K562 (cell line): ENCODE results near the gene HOXB1. TPM values are rescaled to one million over a fixed set of nuclear protein-coding genes. Genes with fewer than 3 reads are reported as not detected.
A peak's percentile ranks its signal among the peaks of the same experiment; 100 is the strongest.

Experiments used
- ATAC-seq: fragments of 200-7000 bp; cut with Tn5 transposase; 3 replicates; pipeline ENCODE4 v1.9.1; 2020; ENCODE audit warnings: moderate library complexity
- BruUV-seq: library from RNA; stranded (reverse); fragments of 400-500 nt; replicated peaks from 2 replicates; lab custom pipeline; 2021; lab: Mats Ljungman, UMichigan
- CTCF ChIA-PET: fragments of 300-600 bp; formaldehyde crosslinking; extraction: SDS; loops from one replicate; lab custom pipeline; 2021; ENCODE audit warnings: low intra/inter-chr PET ratio; lab: Yijun Ruan, JAX
- POLR2A ChIA-PET: fragments of 300-600, 350-650 bp; sonication (Branson Sonifier 250); formaldehyde crosslinking; extraction: SDS; loops from one replicate; lab custom pipeline; 2021; ENCODE audit warnings: antibody characterized with exemption, inconsistent platforms; lab: Yijun Ruan, JAX
- DNase-seq, 4 experiments: peaks; one replicate each; pipeline versions ENCODE4 v3.0.0 to v3.0.0-alpha.2; 2011 to 2018; ENCODE audit warnings: low spot score in 3 of 4, mixed read lengths in 3 of 4; ENCODE audit errors: extremely low read depth in 1 of 4
- FAIRE-seq: peaks from 2 replicates; lab custom pipeline; 2011; peaks lifted over from hg19 to GRCh38; lab: Jason Lieb, UNC
- H2AFZ ChIP-seq: 2 replicates; pipeline ENCODE4 v1.6.0; 2011; ENCODE audit warnings: low read depth, low read length, control low read depth, inconsistent platforms
- H3K27ac ChIP-seq: fragments of 200-600 bp; 3 replicates; pipeline ENCODE4 v1.8.0; 2011; ENCODE audit warnings: low read depth, mild to moderate bottlenecking, control low read depth, inconsistent platforms, low read length, moderate library complexity, mixed read lengths; ENCODE audit errors: extremely low read depth
- H3K27me3 ChIP-seq, 2 experiments: fragments of 300-600 bp in 1 of 2; 2 replicates in 1 of 2; 3 replicates in 1 of 2; pipeline versions ENCODE4 v1.6.0 to v1.8.0; 2011; ENCODE audit warnings: inconsistent platforms in 2 of 2, low read length in 2 of 2, mild to moderate bottlenecking in 1 of 2, mixed read lengths in 1 of 2, moderate library complexity in 1 of 2; ENCODE audit not compliant: control insufficient read depth in 2 of 2, insufficient read depth in 2 of 2
- H3K36me3 ChIP-seq: fragments of 300-600 bp; 3 replicates; pipeline ENCODE4 v1.8.0; 2011; ENCODE audit warnings: mild to moderate bottlenecking, low read length, inconsistent platforms; ENCODE audit not compliant: control insufficient read depth, insufficient read depth
- H3K4me1 ChIP-seq, 2 experiments: fragments of 200-600 bp in 1 of 2; replicated peaks in 1 of 2; 2 replicates in 1 of 2; 3 replicates in 1 of 2; pipeline versions ENCODE4 v1.5.1 to v1.8.0; 2011; ENCODE audit warnings: inconsistent platforms in 2 of 2, low read length in 2 of 2, mild to moderate bottlenecking in 1 of 2, mixed read lengths in 1 of 2, moderate library complexity in 1 of 2; ENCODE audit not compliant: control insufficient read depth in 2 of 2, insufficient read depth in 2 of 2
- H3K4me2 ChIP-seq: 2 replicates; pipeline ENCODE4 v1.6.1; 2011; ENCODE audit warnings: low read length, control low read depth, inconsistent platforms, mixed read lengths; ENCODE audit not compliant: insufficient read depth
- H3K4me3 ChIP-seq: fragments of 200-600 bp; sonication (generic), shearing (Covaris generic); 2 replicates; pipeline ENCODE4 v1.5.1; 2016; ENCODE audit warnings: control low read depth, inconsistent platforms
- H3K79me2 ChIP-seq: fragments of 200-600 bp; 3 replicates; pipeline ENCODE4 v1.8.0; 2011; ENCODE audit warnings: low read length, inconsistent platforms; ENCODE audit not compliant: control insufficient read depth, insufficient read depth
- H3K9ac ChIP-seq, 2 experiments: 2 replicates each; pipeline versions ENCODE4 v1.6.0 to v1.6.1; 2011; ENCODE audit warnings: low read depth in 2 of 2, low read length in 2 of 2, control low read depth in 1 of 2, inconsistent platforms in 1 of 2, mild to moderate bottlenecking in 1 of 2, mixed read lengths in 1 of 2; ENCODE audit not compliant: insufficient read depth in 1 of 2
- H3K9me1 ChIP-seq: one replicate; pipeline ENCODE4 v1.6.0; 2011; ENCODE audit warnings: inconsistent platforms, mild to moderate bottlenecking, low read length, moderate library complexity; ENCODE audit not compliant: control insufficient read depth, insufficient read depth
- H3K9me3 ChIP-seq: replicated peaks from 2 replicates; pipeline ENCODE4 v1.5.1; 2011; ENCODE audit warnings: low read depth, low read length, inconsistent platforms; ENCODE audit not compliant: control insufficient read depth, insufficient read depth
- H4K20me1 ChIP-seq: replicated peaks from 2 replicates; pipeline ENCODE4 v1.6.1; 2011; ENCODE audit warnings: low read length, inconsistent platforms, mixed read lengths; ENCODE audit not compliant: control insufficient read depth, insufficient read depth
- BRD4 ChIP-seq: fragments of 200-600 bp; sonication (generic); IDR thresholded peaks from 2 replicates; pipeline ENCODE4 v1.6.1; 2017; ENCODE audit warnings: inconsistent platforms
- CC2D1A ChIP-seq: fragments of 450-650 bp; IDR thresholded peaks from 2 replicates; pipeline ENCODE4 v1.6.1; 2017; ENCODE audit warnings: mild to moderate bottlenecking
- LARP7 ChIP-seq: fragments of 450-650 bp; IDR thresholded peaks from 2 replicates; pipeline ENCODE4 v1.6.1; 2016
- SETDB1 ChIP-seq: IDR thresholded peaks from one replicate; pipeline ENCODE4 v1.6.1; 2012; ENCODE audit warnings: low read length, control low read depth, inconsistent platforms
- WGBS: fragments of 100-300 bp; shearing (Covaris generic); methylation state at CpG from one replicate; pipeline ENCODE4 v1.1.6; 2016; ENCODE audit warnings: low coverage, mixed read lengths; ENCODE audit not compliant: insufficient coverage; ENCODE audit errors: missing lambda C conversion rate; 5-methylcytosine and 5-hydroxymethylcytosine counted together
- in situ Hi-C: fragments of 300-500 bp; cut with MboI; formaldehyde crosslinking; loops from 4 replicates; pipeline ENCODE4 v1.15.0; 2018; ENCODE audit warnings: inconsistent platforms, mixed read lengths
- intact Hi-C: fragments of 100-400 bp; cut with micrococcal nuclease; formaldehyde crosslinking; loops from 2 replicates; pipeline ENCODE4 v1.14.2; 2022
- polyA plus RNA-seq, 8 experiments: library from polyadenylated mRNA; depleted of rRNA in 4 of 8; stranded (reverse) in 5 of 8; unstranded in 3 of 8; fragments of >200 nt; fragmentation: Nextera tagmentation in 2 of 8; fragmentation: Illumina TruSeq in 1 of 8; extraction: Ambion mirVana in 2 of 8; extraction: Trizol in 1 of 8; gene quantifications; 2 replicates each; pipeline versions ENCODE4 v1.2.1 to v1.2.3, GENCODE V29; 2011 to 2014; ENCODE audit warnings: inconsistent platforms in 1 of 8, missing spikeins in 1 of 8
- total RNA-seq, 7 experiments: library from RNA; depleted of rRNA in 6 of 7; stranded (reverse); fragments of >200 nt in 6 of 7; fragmentation: Illumina TruSeq in 2 of 7; extraction: Trizol in 2 of 7; gene quantifications; 2 replicates each; pipeline versions ENCODE4 v1.2.1 to v1.2.3, GENCODE V29; 2011 to 2021; ENCODE audit warnings: low replicate concordance in 1 of 7
- TF ChIP-seq, protein P1 (sequence below): sonication (generic); formaldehyde crosslinking; IDR thresholded peaks from 2 replicates; pipeline ENCODE4 v1.8.1; 2023; ENCODE audit warnings: mild to moderate bottlenecking, missing genetic modification reagents

Gene HOXB1
- total and polyA plus RNA-seq, 9 of the 15 experiments (the other 6 are each of a cell fraction or from before 2014, with no cell fraction given) = 0.04 TPM; not detected in 8

DNA sequence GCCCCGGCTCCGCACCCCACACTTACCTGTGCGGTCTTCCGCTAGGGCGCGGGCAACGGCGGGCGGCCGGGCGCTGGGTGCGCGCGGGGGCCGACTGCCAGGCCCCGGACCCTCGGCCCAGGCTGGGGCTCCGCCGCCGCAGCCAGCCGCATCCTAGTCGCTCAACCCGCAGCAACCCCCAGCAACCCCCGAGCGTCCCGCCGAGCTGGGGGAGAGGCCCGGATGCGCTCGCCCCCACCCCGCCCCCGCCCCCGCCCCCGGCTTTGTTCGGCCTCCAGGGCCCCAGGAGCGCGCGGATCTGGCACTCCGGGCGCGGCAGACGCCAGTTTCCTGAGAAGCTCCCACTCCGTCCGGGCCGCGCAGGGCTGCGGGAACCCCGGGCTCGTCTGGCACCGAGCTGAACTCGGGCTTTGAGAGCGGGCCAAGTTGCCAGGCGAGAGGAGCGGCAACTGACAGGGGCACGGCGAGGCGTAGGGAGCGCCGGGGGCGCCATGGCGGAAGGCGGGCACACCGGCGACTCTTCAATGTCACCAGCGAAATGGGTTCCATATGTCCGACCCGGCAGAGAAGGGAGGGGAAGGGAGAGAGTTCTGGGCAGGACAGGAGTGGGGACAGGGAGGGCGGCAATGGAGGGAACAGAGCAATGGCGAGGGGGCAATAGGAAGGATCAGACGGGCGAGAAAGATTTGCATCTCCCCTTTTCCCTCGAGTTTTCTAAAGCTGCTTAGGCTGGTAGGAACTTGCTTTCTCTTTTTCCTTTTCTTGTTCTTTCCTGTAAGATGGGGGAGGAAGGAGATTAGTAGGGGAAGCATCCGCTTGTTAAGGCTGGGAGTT, 33.6 kb upstream of the HOXB1 start:
- Histone ChIP-seq H2AFZ (no peak overlapping the region), H3K27ac (no peak overlapping the region), H3K9ac (no peak overlapping the region), H4K20me1 (no peaks in the 10 kb centered on the region; the same call in 1 of the 2 replicates), H3K79me2 (peaks cover 46% of the 10 kb centered on the region), H3K9me3 (no peaks in the 10 kb centered on the region), H3K4me2 (no peak overlapping the region), H3K36me3 (peaks cover 89% of the 10 kb centered on the region; the same call in 2 of the 3 replicates), H3K27me3 (no peaks in the 10 kb centered on the region), H3K9me1 (peaks cover 6% of the 10 kb centered on the region), H3K4me3 (no peak overlapping the region), H3K4me1 (peaks cover 8 to 16% of the 10 kb centered on the region in 2 experiments)
- in situ Hi-C loops (no loop called here), intact Hi-C loops (no loop called here)
- CTCF ChIA-PET = no interaction called here
- no peak for ATAC-seq
- no peak for FAIRE-seq
- DNase-seq = peak in 1 of 4 experiments; percentile 33
- no peak for TF ChIP-seq CC2D1A
- TF ChIP-seq SETDB1 = no peak
- TF ChIP-seq LARP7 = no peak
- TF ChIP-seq BRD4 = no peak
- TF ChIP-seq, protein P1, sequence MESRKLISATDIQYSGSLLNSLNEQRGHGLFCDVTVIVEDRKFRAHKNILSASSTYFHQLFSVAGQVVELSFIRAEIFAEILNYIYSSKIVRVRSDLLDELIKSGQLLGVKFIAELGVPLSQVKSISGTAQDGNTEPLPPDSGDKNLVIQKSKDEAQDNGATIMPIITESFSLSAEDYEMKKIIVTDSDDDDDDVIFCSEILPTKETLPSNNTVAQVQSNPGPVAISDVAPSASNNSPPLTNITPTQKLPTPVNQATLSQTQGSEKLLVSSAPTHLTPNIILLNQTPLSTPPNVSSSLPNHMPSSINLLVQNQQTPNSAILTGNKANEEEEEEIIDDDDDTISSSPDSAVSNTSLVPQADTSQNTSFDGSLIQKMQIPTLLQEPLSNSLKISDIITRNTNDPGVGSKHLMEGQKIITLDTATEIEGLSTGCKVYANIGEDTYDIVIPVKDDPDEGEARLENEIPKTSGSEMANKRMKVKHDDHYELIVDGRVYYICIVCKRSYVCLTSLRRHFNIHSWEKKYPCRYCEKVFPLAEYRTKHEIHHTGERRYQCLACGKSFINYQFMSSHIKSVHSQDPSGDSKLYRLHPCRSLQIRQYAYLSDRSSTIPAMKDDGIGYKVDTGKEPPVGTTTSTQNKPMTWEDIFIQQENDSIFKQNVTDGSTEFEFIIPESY (CRISPR knock-in tag) = 0 out of 2 replicates have a peak, but pooled peaks have one; percentile 7
- WGBS = 90% methylated on average over 26 of the region's 73 CpGs
- no TSS peak for BruUV-seq
- POLR2A ChIA-PET = interaction anchor here (0.6 to 3.9 kb wide), 3 partner anchors 8 to 1647 kb away, joined by 3 to 21 read pairs (median 4); no protein-coding TSS in a partner anchor
